HepG2 (cell line): ENCODE data around the gene POLR2B. TPM values are rescaled to one million over a fixed set of nuclear protein-coding genes. Genes with fewer than 3 reads are reported as not detected.
"Not testable (repeated sequence)": the region's sequence is repeated elsewhere in the genome, so short reads cannot be mapped to it uniquely, and the experiment has no call there.

Experiments
- ATAC-seq: fragments of 200-7000 bp; cut with Tn5 transposase; 3 replicates; pipeline ENCODE4 v1.9.1; 2020; ENCODE audit warnings: mild to moderate bottlenecking, moderate library complexity
- BruUV-seq: library from RNA; stranded (reverse); fragments of 400-500 nt; replicated peaks from 2 replicates; lab custom pipeline; 2021; lab: Mats Ljungman, UMichigan
- CTCF ChIA-PET: fragments of 300-600 bp; formaldehyde crosslinking; extraction: SDS; loops from one replicate; lab custom pipeline; 2021; ENCODE audit warnings: low total read pairs, inconsistent platforms, low intra/inter-chr PET ratio; lab: Yijun Ruan, JAX
- POLR2A ChIA-PET: fragments of 350-600 bp; sonication (Branson Sonifier 250); formaldehyde crosslinking; loops from one replicate; lab custom pipeline; 2020; ENCODE audit warnings: antibody characterized with exemption, inconsistent platforms; lab: Yijun Ruan, JAX
- DNase-seq: peaks from one replicate; pipeline ENCODE4 v3.0.0-alpha.2; 2015; ENCODE audit warnings: low spot score
- FAIRE-seq: peaks from 3 replicates; lab custom pipeline; 2011; peaks lifted over from hg19 to GRCh38; lab: Jason Lieb, UNC
- H2AFZ ChIP-seq: one replicate; pipeline ENCODE4 v1.6.1; 2011; ENCODE audit warnings: low read length, inconsistent platforms
- H3K27ac ChIP-seq: fragments of 300-600 bp; 3 replicates; pipeline ENCODE4 v1.8.0; 2011; ENCODE audit warnings: mixed run types, mild to moderate bottlenecking, mixed read lengths, low read length, inconsistent platforms; ENCODE audit not compliant: insufficient read depth; ENCODE audit errors: extremely low read length
- H3K27me3 ChIP-seq, 2 experiments: fragments of 200-600 bp in 1 of 2; 2 replicates in 1 of 2; 3 replicates in 1 of 2; pipeline versions ENCODE4 v1.6.0 to v1.8.0; 2011; ENCODE audit warnings: low read length in 2 of 2, mild to moderate bottlenecking in 2 of 2, moderate library complexity in 2 of 2, inconsistent platforms in 1 of 2; ENCODE audit not compliant: insufficient read depth in 2 of 2, control insufficient read depth in 1 of 2
- H3K36me3 ChIP-seq, 2 experiments: fragments of 200-600 bp in 1 of 2; replicated peaks in 1 of 2; 2 replicates in 1 of 2; 3 replicates in 1 of 2; pipeline versions ENCODE4 v1.5.1 to v1.8.0; 2011; ENCODE audit warnings: low read length in 2 of 2, inconsistent platforms in 1 of 2; ENCODE audit not compliant: insufficient read depth in 2 of 2, control insufficient read depth in 1 of 2
- H3K4me1 ChIP-seq: 2 replicates; pipeline ENCODE4 v1.5.1; 2012; ENCODE audit warnings: low read length, inconsistent platforms; ENCODE audit not compliant: insufficient read depth
- H3K4me2 ChIP-seq: 2 replicates; pipeline ENCODE4 v1.6.0; 2011; ENCODE audit warnings: low read depth, low read length, inconsistent platforms
- H3K4me3 ChIP-seq, 3 experiments: fragments of 200-600 bp in 1 of 3; sonication (generic), shearing (Covaris generic) in 1 of 3; replicated peaks in 1 of 3; 2 replicates each; pipeline ENCODE4 v1.5.1; 2011 to 2016; ENCODE audit warnings: low read length in 3 of 3, inconsistent platforms in 2 of 3, low read depth in 2 of 3, mild to moderate bottlenecking in 2 of 3, control low read depth in 1 of 3, mixed read lengths in 1 of 3; ENCODE audit not compliant: insufficient read depth in 1 of 3
- H3K79me2 ChIP-seq: one replicate; pipeline ENCODE4 v1.6.1; 2011; ENCODE audit warnings: low read length, inconsistent platforms; ENCODE audit not compliant: insufficient read depth
- H3K9ac ChIP-seq: 2 replicates; pipeline ENCODE4 v1.6.0; 2011; ENCODE audit warnings: mild to moderate bottlenecking, low read depth, low read length, inconsistent platforms; ENCODE audit not compliant: insufficient read depth
- H3K9me3 ChIP-seq: 2 replicates; pipeline ENCODE4 v1.5.1; 2012; ENCODE audit warnings: mild to moderate bottlenecking, low read length
- H4K20me1 ChIP-seq: 2 replicates; pipeline ENCODE4 v1.6.0; 2011; ENCODE audit warnings: inconsistent platforms, mild to moderate bottlenecking, low read length, moderate library complexity; ENCODE audit not compliant: insufficient read depth
- EHMT2 ChIP-seq: fragments of 200-600 bp; sonication (generic); IDR thresholded peaks from 2 replicates; pipeline ENCODE4 v1.7.0; 2017; ENCODE audit warnings: antibody characterized with exemption, low read depth, low read length, borderline replicate concordance
- FOSL2 ChIP-seq: sonication (generic); formaldehyde crosslinking; IDR thresholded peaks from 2 replicates; pipeline ENCODE4 v1.4.0; 2020; ENCODE audit warnings: missing genetic modification reagents
- HDAC1 ChIP-seq: sonication (generic); formaldehyde crosslinking; IDR thresholded peaks from 2 replicates; pipeline ENCODE4 v1.5.1; 2020; ENCODE audit warnings: mild to moderate bottlenecking, missing genetic modification reagents
- JUND ChIP-seq: sonication (generic); formaldehyde crosslinking; IDR thresholded peaks from 2 replicates; pipeline ENCODE4 v1.8.0; 2022; ENCODE audit warnings: mild to moderate bottlenecking, missing genetic modification reagents
- PAX8 ChIP-seq: sonication (generic); formaldehyde crosslinking; IDR thresholded peaks from 2 replicates; pipeline ENCODE4 v1.8.0; 2022; ENCODE audit warnings: mild to moderate bottlenecking, missing genetic modification reagents, borderline replicate concordance
- SALL2 ChIP-seq: sonication (generic); formaldehyde crosslinking; IDR thresholded peaks from 2 replicates; pipeline ENCODE4 v1.8.1; 2023; ENCODE audit warnings: mild to moderate bottlenecking, missing genetic modification reagents, inconsistent platforms
- SCMH1 ChIP-seq: sonication (generic); formaldehyde crosslinking; IDR thresholded peaks from 2 replicates; pipeline ENCODE4 v1.9.0; 2021; ENCODE audit warnings: missing genetic modification reagents, mild to moderate bottlenecking, borderline replicate concordance
- SMC3 ChIP-seq: IDR thresholded peaks from 2 replicates; pipeline ENCODE4 v1.6.1; 2011; ENCODE audit warnings: low read length, improper control_type of control experiment
- THAP9 ChIP-seq: sonication (generic); formaldehyde crosslinking; IDR thresholded peaks from 2 replicates; pipeline ENCODE4; 2020; ENCODE audit warnings: missing genetic modification reagents, mild to moderate bottlenecking, borderline replicate concordance
- ZNF501 ChIP-seq: sonication (generic); formaldehyde crosslinking; IDR thresholded peaks from 2 replicates; pipeline ENCODE4 v1.5.1; 2020; ENCODE audit warnings: mild to moderate bottlenecking, moderate library complexity, missing genetic modification reagents
- ZNF512 ChIP-seq: sonication (generic); formaldehyde crosslinking; IDR thresholded peaks from 2 replicates; pipeline ENCODE4 v1.4.0; 2020; ENCODE audit warnings: mild to moderate bottlenecking, missing genetic modification reagents
- ZNF740 ChIP-seq: sonication (generic); formaldehyde crosslinking; IDR thresholded peaks from 2 replicates; pipeline ENCODE4 v1.4.0; 2020; ENCODE audit warnings: missing genetic modification reagents
- ZNF777 ChIP-seq: sonication (generic); formaldehyde crosslinking; IDR thresholded peaks from 2 replicates; pipeline ENCODE4 v1.4.0; 2020; ENCODE audit warnings: missing genetic modification reagents
- ZNF790 ChIP-seq: sonication (generic); formaldehyde crosslinking; IDR thresholded peaks from 2 replicates; pipeline ENCODE4 v1.8.0; 2022; ENCODE audit warnings: missing genetic modification reagents, mild to moderate bottlenecking, borderline replicate concordance
- WGBS: methylation state at CpG from one replicate; pipeline ENCODE4 v1.1.6; 2017; ENCODE audit warnings: low lambda C conversion rate; 5-methylcytosine and 5-hydroxymethylcytosine counted together
- in situ Hi-C: cut with HindIII; loops from 2 replicates; pipeline ENCODE4 v1.10.0; 2017; ENCODE audit warnings: low pct_unique_long_range_greater_than_20kb; ENCODE audit not compliant: extremely low pct_ligation_motif_present
- intact Hi-C: fragments of 100-400 bp; cut with micrococcal nuclease; formaldehyde crosslinking; loops from one replicate; pipeline ENCODE4 v1.10.0; 2022; ENCODE audit not compliant: unreplicated experiment
- polyA plus RNA-seq, 8 experiments: library from polyadenylated mRNA; depleted of rRNA in 3 of 8; stranded (reverse) in 7 of 8; unstranded in 1 of 8; fragments of >200 nt; fragmentation: Illumina TruSeq in 4 of 8; extraction: Trizol in 4 of 8; gene quantifications; 2 replicates each; pipeline versions ENCODE4 v1.2.1 to v1.2.3, GENCODE V29; 2011 to 2016; ENCODE audit warnings: low read depth in 4 of 8, missing spikeins in 1 of 8, mixed read lengths in 1 of 8; ENCODE audit not compliant: insufficient read depth in 1 of 8
- total RNA-seq, 5 experiments: library from RNA; depleted of rRNA; stranded (reverse); fragments of >200 nt; fragmentation: Illumina TruSeq; extraction: Trizol; gene quantifications; 2 replicates each; pipeline ENCODE4 v1.2.3, GENCODE V29; 2016; ENCODE audit warnings: low read depth in 1 of 5

The POLR2B gene
- total and polyA plus RNA-seq, 2 of the 13 experiments (the other 11 are each of a cell fraction or from before 2014, with no cell fraction given) = 70.6 to 116 TPM

- intact Hi-C loops, H4K20me1 ChIP-seq, H3K27me3 ChIP-seq, H3K36me3 ChIP-seq, H3K4me2 ChIP-seq, H3K79me2 ChIP-seq, H3K4me3 ChIP-seq, H3K27ac ChIP-seq, in situ Hi-C loops, CTCF ChIA-PET, FAIRE-seq, BruUV-seq, DNase-seq, ATAC-seq, H3K9ac ChIP-seq, POLR2A ChIA-PET, H3K4me1 ChIP-seq, H2AFZ ChIP-seq, H3K9me3 ChIP-seq: not testable (repeated sequence)
- WGBS = 75% methylated on average over 6 of the region's 6 CpGs
Measured at GRCh38 chr4:57047046-57047445, 68.3 kb downstream of the POLR2B start.

- H3K4me2 ChIP-seq = no peak overlapping the region
- no peak for FAIRE-seq
- in situ Hi-C loops = no loop called here
Measured at GRCh38 chr4:57048590-57049304, 70.1 kb downstream of the POLR2B start.

More at GRCh38 chr4:57048590-57049304, 70.1 kb downstream of the POLR2B start:
- Histone ChIP-seq H3K9ac (no peak overlapping the region), H3K27me3 (no peaks in the 10 kb centered on the region; a peak in 1 of 5 replicates), H4K20me1 (no peaks in the 10 kb centered on the region), H3K4me1 (no peaks in the 10 kb centered on the region), H3K4me3 (no peak overlapping the region), H3K36me3 (no peaks in the 10 kb centered on the region), H2AFZ (no peak overlapping the region), H3K9me3 (no peaks in the 10 kb centered on the region), H3K79me2 (no peaks in the 10 kb centered on the region), H3K27ac (no peak overlapping the region)
- DNase-seq = no peak
- 0% methylated on average over 1 of the region's 1 CpG for WGBS
- CTCF ChIA-PET = no interaction called here
- intact Hi-C loops = no loop called here
- BruUV-seq = no TSS peak
- POLR2A ChIA-PET = no interaction called here
- TF ChIP-seq PAX8 (CRISPR knock-in tag) (no peak), ZNF790 (CRISPR knock-in tag) (no peak), SMC3 (no peak), ZNF777 (no peak), ZNF512 (CRISPR knock-in tag) (no peak), FOSL2 (CRISPR knock-in tag) (no peak), ZNF501 (CRISPR knock-in tag) (no peak), JUND (CRISPR knock-in tag) (no peak), SCMH1 (CRISPR knock-in tag) (no peak), HDAC1 (CRISPR knock-in tag) (no peak), SALL2 (no peak), ZNF740 (CRISPR knock-in tag) (no peak), EHMT2 (no peak), THAP9 (no peak)
- ATAC-seq = no peak
